ENCODE measurements around the gene TLL2.

GRCh38 chr10:96415150-96415890, 98.4 kb downstream of the TLL2 start:
- TF ChIP-seq CTCF (conservative IDR thresholded peaks at IDR 0.05; ENCODE audit: low read depth, low read length) (no peak), EZH2phosphoT487 (IDR thresholded peaks at IDR 0.05; ENCODE audit: borderline replicate concordance, low read length) (no peak)
